Measurements from ENCODE around the gene CERS5.

- TF ChIP-seq POLR2A (IDR thresholded peaks at IDR 0.05; ENCODE audit: low read depth, low read length) (no peak), TAF1 (IDR thresholded peaks at IDR 0.05; ENCODE audit: low read depth, low read length) (no peak), SPI1 (IDR thresholded peaks at IDR 0.05; ENCODE audit: low read depth, low read length) (no peak), POLR2AphosphoS5 (IDR thresholded peaks at IDR 0.05; ENCODE audit: low read depth, low read length) (no peak), PAX5 (IDR thresholded peaks at IDR 0.05; ENCODE audit: insufficient read depth, low read length, severe bottlenecking) (no peak), POU2F2 (IDR thresholded peaks at IDR 0.05; ENCODE audit: low read depth, low read length) (no peak)
Observed at GRCh38 chr12:50185970-50186663, 18.9 kb upstream of the CERS5 start.

Data from GM12891 (cell line).